22Rv1 (cell line): ENCODE measurements around the gene STX10.

Experiments used
- H3K27ac ChIP-seq: fragments of 450-650 bp; 2 replicates; pipeline ENCODE4 v1.5.1; 2017
- CTCF ChIP-seq: fragments of 450-650 bp; IDR thresholded peaks from 2 replicates; pipeline ENCODE4 v1.5.1; 2017; ENCODE audit warnings: mild to moderate bottlenecking
- ZFX ChIP-seq: fragments of 450-650 bp; IDR thresholded peaks from 2 replicates; pipeline ENCODE4 v1.6.1; 2017; ENCODE audit warnings: antibody characterized with exemption, borderline replicate concordance

STX10 gene

DNA sequence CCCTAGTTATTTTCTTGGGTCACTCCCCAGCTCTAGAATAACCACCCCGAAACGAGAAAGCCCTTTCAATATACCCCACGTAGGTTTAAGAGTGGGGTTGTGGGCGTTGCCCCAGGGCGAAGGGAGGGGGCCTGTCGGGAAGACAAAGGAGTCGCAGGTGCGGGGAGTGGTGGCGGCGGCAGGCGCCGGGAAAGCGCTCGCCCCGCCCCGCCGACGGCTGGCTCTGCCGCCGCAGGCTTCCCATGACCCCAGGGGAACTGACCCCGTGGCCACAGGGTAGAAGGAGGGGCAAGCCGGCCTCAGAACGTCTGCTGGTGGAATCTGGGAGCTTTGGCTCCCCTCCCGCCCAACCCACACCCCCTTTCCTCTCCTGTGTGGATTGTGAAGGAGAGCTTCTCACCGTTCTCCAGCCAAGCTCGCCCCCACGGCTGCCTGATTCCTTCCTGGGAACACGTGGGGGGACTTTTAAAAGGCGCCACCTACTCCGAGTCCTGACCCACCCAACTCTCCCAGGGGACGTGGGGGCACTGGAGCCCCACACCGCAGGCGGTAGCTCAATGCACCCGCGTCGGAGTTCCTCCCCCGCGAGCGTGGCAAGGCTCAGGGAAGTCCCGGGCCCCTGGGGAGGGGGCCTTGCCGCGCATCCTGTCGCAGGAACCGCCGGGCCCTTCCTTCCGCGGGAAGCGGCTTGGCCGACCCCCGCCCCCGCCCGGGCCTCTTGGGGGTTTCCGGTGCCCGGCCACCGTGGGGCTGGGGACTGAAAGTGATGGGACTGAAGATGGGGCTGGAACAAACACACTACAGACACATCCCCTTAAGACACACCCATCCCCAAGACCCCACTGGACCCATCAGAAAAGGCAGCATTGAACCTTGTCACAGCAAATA lies 5.5 kb upstream of the STX10 start:
- peak overlapping the region; percentile 99 for H3K27ac ChIP-seq
- no peak for TF ChIP-seq CTCF
- no peak for TF ChIP-seq ZFX

GRCh38 chr19:13154911-13155471 lies 4.8 kb upstream of the STX10 start:
- peak overlapping the region; percentile 99 for H3K27ac ChIP-seq
- TF ChIP-seq CTCF: peak; percentile 15; the same call in 1 of the 2 replicates
- no peak for TF ChIP-seq ZFX

DNA sequence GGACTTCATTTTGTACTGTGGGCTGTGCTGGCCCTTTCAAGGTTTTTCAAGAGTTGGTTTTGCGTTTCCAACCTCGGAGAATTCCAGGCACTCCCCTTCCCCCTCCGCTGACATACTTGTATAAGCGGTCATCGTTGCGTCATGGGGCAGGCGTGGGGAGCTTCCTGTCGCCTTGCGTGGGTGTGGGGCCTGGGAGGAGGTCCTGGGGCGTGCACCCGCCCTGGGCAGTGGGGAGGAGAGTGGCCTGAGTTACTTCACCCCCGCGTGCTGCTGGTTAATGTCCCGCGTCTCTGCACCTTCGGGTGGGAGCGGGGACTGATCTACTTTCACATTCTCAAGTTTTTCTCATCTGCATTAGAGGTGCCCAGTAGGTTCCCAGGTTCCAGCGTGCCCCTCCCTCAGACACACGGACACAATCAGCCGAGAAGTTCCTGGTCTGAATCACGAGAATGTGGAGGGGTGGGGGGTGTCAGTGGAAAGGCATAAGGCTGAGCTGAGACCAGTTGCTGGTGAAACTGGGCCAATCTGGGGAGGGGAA lies 4.1 kb upstream of the STX10 start:
- no peak for TF ChIP-seq ZFX
- no peak for TF ChIP-seq CTCF
- peak overlapping the region; percentile 99 for H3K27ac ChIP-seq

DNA sequence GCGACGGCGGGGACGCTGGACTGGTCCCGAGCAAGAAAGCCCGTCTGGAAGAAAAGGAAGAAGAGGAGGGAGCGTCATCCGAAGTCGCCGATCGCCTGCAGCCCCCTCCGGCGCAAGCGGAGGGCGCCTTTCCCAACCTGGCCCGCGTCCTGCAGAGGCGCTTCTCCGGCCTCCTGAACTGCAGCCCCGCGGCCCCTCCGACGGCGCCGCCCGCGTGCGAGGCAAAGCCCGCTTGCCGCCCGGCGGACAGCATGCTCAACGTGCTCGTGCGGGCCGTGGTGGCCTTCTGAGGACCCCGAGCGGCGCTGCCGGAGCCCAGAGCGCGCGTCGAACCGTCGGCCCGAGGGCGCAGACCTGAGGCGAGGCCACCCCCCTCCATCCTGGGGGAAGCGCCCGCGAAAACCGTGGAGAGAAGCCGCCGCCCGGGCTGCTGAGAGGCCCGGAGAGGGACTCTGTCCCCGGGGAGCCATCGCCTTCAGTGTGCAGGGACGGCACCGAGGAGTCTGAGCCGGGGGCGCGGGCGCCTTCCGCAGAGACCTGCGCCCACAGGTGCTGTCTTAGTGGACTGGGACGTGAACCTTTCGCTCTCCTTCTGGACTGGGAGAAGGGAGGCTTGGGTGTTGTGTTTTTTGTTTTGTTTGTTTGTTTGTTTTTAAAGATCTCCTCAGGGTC lies 3.5 kb upstream of the STX10 start:
- H3K27ac ChIP-seq: peak overlapping the region; percentile 99

GRCh38 chr19:13152974-13153568 lies 2.9 kb upstream of the STX10 start:
- peak overlapping the region; percentile 99 for H3K27ac ChIP-seq
- TF ChIP-seq CTCF (peak; percentile 42), ZFX (no peak)

More for the DNA sequence above, 3.5 kb upstream of the STX10 start:
- peak; percentile 24; the same call in 1 of the 2 replicates for TF ChIP-seq CTCF
- TF ChIP-seq ZFX: no peak

GRCh38 chr19:13152356-13152973 lies 2.3 kb upstream of the STX10 start:
- TF ChIP-seq CTCF: no peak
- TF ChIP-seq ZFX: no peak
- peak overlapping the region; percentile 99 for H3K27ac ChIP-seq
